C1 segment of cervical spinal cord (tissue), 14 donors: ENCODE results near the gene GPN3.
"Not testable (repeated sequence)": the region's sequence is repeated elsewhere in the genome, so short reads cannot be mapped to it uniquely, and the experiment has no call there.

Experiments used
- DNase-seq, 14 donors: peaks; one replicate each; lab custom pipeline; 2025; lab: John Stamatoyannopoulos, UW

GPN3 gene

GRCh38 chr12:110468214-110469048 lies at the start of gene GPN3, which contains the start of gene FAM216A:
GPN3 (minus strand) TSS chr12:110468257; CDS start chr12:110468203, 54 bp downstream.
FAM216A (plus strand) TSS chr12:110468845; CDS start chr12:110468876, 31 bp downstream.
- peak; percentile 54 to 97 (median 93) for DNase-seq

- DNase-seq, result no peak
These were observed 48.9 kb upstream of the GPN3 start for GRCh38 chr12:110516995-110517394.

- DNase-seq, result no peak
These were observed 46.3 kb upstream of the GPN3 start for GRCh38 chr12:110514363-110514762.

- DNase-seq, result no peak
These were observed 45.8 kb upstream of the GPN3 start for GRCh38 chr12:110513842-110514241.

GRCh38 chr12:110508071-110508586 lies 40.1 kb upstream of the GPN3 start:
- DNase-seq, result no peak

GRCh38 chr12:110505332-110505731 lies 37.3 kb upstream of the GPN3 start:
- no peak for DNase-seq

GRCh38 chr12:110503432-110503831 lies 35.4 kb upstream of the GPN3 start:
- DNase-seq, result no peak

GRCh38 chr12:110501752-110502738 lies 34.0 kb upstream of the GPN3 start, which contains the start of the genes RAD9B and VPS29:
RAD9B (plus strand) TSS chr12:110502331; CDS start chr12:110502338, 7 bp downstream.
VPS29 (minus strand) TSS chr12:110502111; CDS start chr12:110502051, 60 bp downstream.
- DNase-seq, result peak; percentile 85 to 99 (median 95)

- peak in 1 of 14 donors; percentile 31 for DNase-seq
These were observed 33.3 kb upstream of the GPN3 start for GRCh38 chr12:110501399-110501751.

GRCh38 chr12:110498984-110499706 lies 31.1 kb upstream of the GPN3 start:
- no peak for DNase-seq

GRCh38 chr12:110475426-110475825 lies 7.4 kb upstream of the GPN3 start:
- DNase-seq, result no peak

- DNase-seq, result no peak
These were observed 227 bp downstream of the GPN3 start for GRCh38 chr12:110467847-110468213.

- DNase-seq, result no peak
These were observed 1.3 kb downstream of the GPN3 start for GRCh38 chr12:110466791-110467190.

GRCh38 chr12:110465765-110466164 lies 2.3 kb downstream of the GPN3 start:
- not testable (repeated sequence) for DNase-seq

- no peak for DNase-seq
These were observed 3.0 kb downstream of the GPN3 start for GRCh38 chr12:110465024-110465423.

- not testable (repeated sequence) for DNase-seq
These were observed 6.9 kb downstream of the GPN3 start for GRCh38 chr12:110461189-110461588.

- DNase-seq, result peak in 4 of 14 donors; percentile 4 to 20 (median 12)
These were observed 9.3 kb downstream of the GPN3 start for GRCh38 chr12:110458756-110459155.

GRCh38 chr12:110453569-110454296 lies 14.3 kb downstream of the GPN3 start:
- no peak for DNase-seq

- peak in 1 of 14 donors; percentile 4 for DNase-seq
These were observed 16.8 kb downstream of the GPN3 start for GRCh38 chr12:110451263-110451662.

- DNase-seq, result peak; percentile 44 to 92 (median 87)
These were observed 18.1 kb downstream of the GPN3 start, which contains the start of gene ARPC3 for GRCh38 chr12:110449799-110450497. ARPC3 (minus strand) TSS chr12:110450337; CDS start chr12:110450260, 77 bp downstream.
